ENCODE data around the gene RPN1.
"Not testable (repeated sequence)": the region's sequence is repeated elsewhere in the genome, so short reads cannot be mapped to it uniquely, and the experiment has no call there.

The RPN1 gene

GRCh38 chr3:128674161-128674784 lies 23.7 kb upstream of the RPN1 start:
- CTCF ChIA-PET, result interaction anchor here (1.6 kb wide), 1 partner anchor 57 kb away, joined by 5 read pairs; no protein-coding TSS in a partner anchor
- POLR2A ChIA-PET, result interaction anchor here (0.6 to 0.7 kb wide), 3 partner anchors 65 to 1484 kb away, joined by 3 to 7 read pairs (median 5); no protein-coding TSS in a partner anchor
- no peak for TF ChIP-seq CTCF (IDR thresholded peaks at IDR 0.05; ENCODE audit: control extremely low read depth, extremely low read depth, low read depth, missing control alignments)
- no peak for DNase-seq (ENCODE audit: extremely low spot score)

- ChIA-PET POLR2A (interaction anchor here (0.7 kb wide), 1 partner anchor 25 kb away, joined by 3 read pairs; no protein-coding TSS in a partner anchor), CTCF (interaction anchor here (1.4 to 4.4 kb wide), 2 partner anchors 9 to 13 kb away, joined by 5 to 34 read pairs; no protein-coding TSS in a partner anchor)
- no peak for DNase-seq (ENCODE audit: extremely low spot score)
Observed at GRCh38 chr3:128667641-128668040, 17.0 kb upstream of the RPN1 start.

GRCh38 chr3:128665362-128666021 lies 14.9 kb upstream of the RPN1 start:
- ChIA-PET POLR2A (interaction anchor here (0.7 kb wide), 3 partner anchors 10 to 212 kb away, joined by 3 to 6 read pairs (median 4); no protein-coding TSS in a partner anchor), CTCF (interaction anchor here (1.1 to 2.1 kb wide), 3 partner anchors 12 to 306 kb away, joined by 3 to 7 read pairs (median 3); no protein-coding TSS in a partner anchor)
- no peak for DNase-seq (ENCODE audit: extremely low spot score)
- no peak for TF ChIP-seq CTCF (IDR thresholded peaks at IDR 0.05; ENCODE audit: control extremely low read depth, extremely low read depth, low read depth, missing control alignments)

More at GRCh38 chr3:128667641-128668040, 17.0 kb upstream of the RPN1 start:
- TF ChIP-seq CTCF (IDR thresholded peaks at IDR 0.05; ENCODE audit: control extremely low read depth, extremely low read depth, low read depth, missing control alignments), result no peak

- ChIA-PET POLR2A (no interaction called here), CTCF (interaction anchor here (1.5 to 1.6 kb wide), 2 partner anchors 17 to 18 kb away, joined by 4 read pairs; no protein-coding TSS in a partner anchor)
- no peak for DNase-seq (ENCODE audit: extremely low spot score)
- no peak for TF ChIP-seq CTCF (IDR thresholded peaks at IDR 0.05; ENCODE audit: control extremely low read depth, extremely low read depth, low read depth, missing control alignments)
Observed at GRCh38 chr3:128663151-128663550, 12.5 kb upstream of the RPN1 start.

GRCh38 chr3:128655531-128655930 lies 4.9 kb upstream of the RPN1 start:
- POLR2A ChIA-PET, result no interaction called here
- CTCF ChIA-PET, result interaction anchor here (0.9 to 2.1 kb wide), 2 partner anchors 25 to 55 kb away, joined by 3 to 6 read pairs; no protein-coding TSS in a partner anchor
- no peak for TF ChIP-seq CTCF (IDR thresholded peaks at IDR 0.05; ENCODE audit: control extremely low read depth, extremely low read depth, low read depth, missing control alignments)
- no peak for DNase-seq (ENCODE audit: extremely low spot score)

GRCh38 chr3:128653993-128654805 lies 3.6 kb upstream of the RPN1 start:
- ChIA-PET POLR2A (interaction anchor here (0.7 kb wide), 1 partner anchor 9 kb away, joined by 3 read pairs; no protein-coding TSS in a partner anchor), CTCF (interaction anchor here (0.9 to 2.1 kb wide), 4 partner anchors 13 to 56 kb away, joined by 3 to 7 read pairs (median 4); no protein-coding TSS in a partner anchor)
- not testable (repeated sequence) for DNase-seq (ENCODE audit: extremely low spot score)

GRCh38 chr3:128653383-128653992 lies 2.9 kb upstream of the RPN1 start:
- DNase-seq (ENCODE audit: extremely low spot score); POLR2A ChIA-PET: not testable (repeated sequence)
- CTCF ChIA-PET, result interaction anchor here (0.9 to 1.8 kb wide), 2 partner anchors 13 to 36 kb away, joined by 3 to 7 read pairs; no protein-coding TSS in a partner anchor

Data from GM10248 (cell line).